Liver (tissue), 3 donors: ENCODE measurements around the gene MYF6.

ENCODE experiments used
- FOXA1 ChIP-seq: IDR thresholded peaks from 2 replicates; pipeline ENCODE4 v1.6.1; 2016; ENCODE audit warnings: antibody characterized with exemption
- GABPA ChIP-seq, 2 donors: IDR thresholded peaks in 1 of 2; conservative IDR thresholded peaks in 1 of 2; 2 replicates each; pipeline ENCODE4 v1.6.1; 2016; ENCODE audit warnings: antibody characterized with exemption in 2 of 2, mild to moderate bottlenecking in 1 of 2, moderate library complexity in 1 of 2
- HNF4G ChIP-seq: IDR thresholded peaks from 2 replicates; pipeline ENCODE4 v1.6.1; 2016; ENCODE audit warnings: antibody characterized with exemption
- JUND ChIP-seq, 2 donors: IDR thresholded peaks; 2 replicates each; pipeline ENCODE4 v1.6.1; 2016; ENCODE audit warnings: antibody characterized with exemption in 2 of 2
- NR2F2 ChIP-seq: IDR thresholded peaks from 2 replicates; pipeline ENCODE4 v1.6.1; 2016; ENCODE audit warnings: antibody characterized with exemption
- RAD21 ChIP-seq, 2 donors: IDR thresholded peaks; 2 replicates each; pipeline ENCODE4 v1.6.1; 2016; ENCODE audit warnings: antibody characterized with exemption in 2 of 2, mild to moderate bottlenecking in 2 of 2
- SP1 ChIP-seq: IDR thresholded peaks from 2 replicates; pipeline ENCODE4 v1.6.1; 2018; ENCODE audit warnings: antibody characterized with exemption, mild to moderate bottlenecking
- TAF1 ChIP-seq: conservative IDR thresholded peaks from 2 replicates; pipeline ENCODE4 v1.6.1; 2016; ENCODE audit warnings: antibody characterized with exemption, mild to moderate bottlenecking
- YY1 ChIP-seq: IDR thresholded peaks from 2 replicates; pipeline ENCODE4 v1.6.1; 2016; ENCODE audit warnings: antibody characterized with exemption, mild to moderate bottlenecking
- TF ChIP-seq, protein P1 (sequence below): fragments of 150-350 bp; IDR thresholded peaks from 2 replicates; pipeline ENCODE4 v1.5.1; 2017; ENCODE audit warnings: improper control_type of control experiment, low read depth, low read length; ENCODE audit not compliant: missing input control
- TF ChIP-seq, protein P2 (sequence below): IDR thresholded peaks from 2 replicates; pipeline ENCODE4 v1.6.1; 2016; ENCODE audit warnings: antibody characterized with exemption
- TF ChIP-seq, protein P3 (sequence below): IDR thresholded peaks from 2 replicates; pipeline ENCODE4 v1.6.1; 2016; ENCODE audit warnings: antibody characterized with exemption
- TF ChIP-seq, protein P4 (sequence below): IDR thresholded peaks from 2 replicates; pipeline ENCODE4 v1.6.1; 2016; ENCODE audit warnings: antibody characterized with exemption
- TF ChIP-seq, protein P5 (sequence below): IDR thresholded peaks from 2 replicates; pipeline ENCODE4 v1.6.1; 2016; ENCODE audit warnings: antibody characterized with exemption, mild to moderate bottlenecking
- donor health status: healthy.
- donor health status: healthy.

DNA sequence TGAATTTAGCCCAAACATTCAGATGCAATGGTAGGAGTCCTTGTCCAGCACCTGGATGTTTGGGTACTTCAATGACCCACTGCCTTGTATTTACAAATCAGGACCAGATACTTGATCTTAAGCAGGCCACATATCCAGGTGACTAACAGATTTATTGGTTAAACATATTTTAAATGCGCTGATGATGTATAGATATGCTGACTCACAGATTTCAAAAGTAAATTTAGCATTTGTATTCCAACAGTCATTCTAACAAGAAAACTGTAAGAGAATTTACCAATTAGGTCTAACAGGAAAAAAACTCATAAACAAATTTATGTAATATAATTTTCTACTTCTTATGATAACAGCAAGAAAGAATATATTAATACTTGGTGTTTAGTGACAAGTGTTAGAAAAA, 29.4 kb upstream of the MYF6 start:
- TF ChIP-seq, protein P1, sequence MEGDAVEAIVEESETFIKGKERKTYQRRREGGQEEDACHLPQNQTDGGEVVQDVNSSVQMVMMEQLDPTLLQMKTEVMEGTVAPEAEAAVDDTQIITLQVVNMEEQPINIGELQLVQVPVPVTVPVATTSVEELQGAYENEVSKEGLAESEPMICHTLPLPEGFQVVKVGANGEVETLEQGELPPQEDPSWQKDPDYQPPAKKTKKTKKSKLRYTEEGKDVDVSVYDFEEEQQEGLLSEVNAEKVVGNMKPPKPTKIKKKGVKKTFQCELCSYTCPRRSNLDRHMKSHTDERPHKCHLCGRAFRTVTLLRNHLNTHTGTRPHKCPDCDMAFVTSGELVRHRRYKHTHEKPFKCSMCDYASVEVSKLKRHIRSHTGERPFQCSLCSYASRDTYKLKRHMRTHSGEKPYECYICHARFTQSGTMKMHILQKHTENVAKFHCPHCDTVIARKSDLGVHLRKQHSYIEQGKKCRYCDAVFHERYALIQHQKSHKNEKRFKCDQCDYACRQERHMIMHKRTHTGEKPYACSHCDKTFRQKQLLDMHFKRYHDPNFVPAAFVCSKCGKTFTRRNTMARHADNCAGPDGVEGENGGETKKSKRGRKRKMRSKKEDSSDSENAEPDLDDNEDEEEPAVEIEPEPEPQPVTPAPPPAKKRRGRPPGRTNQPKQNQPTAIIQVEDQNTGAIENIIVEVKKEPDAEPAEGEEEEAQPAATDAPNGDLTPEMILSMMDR = no peak
- TF ChIP-seq, protein P2, sequence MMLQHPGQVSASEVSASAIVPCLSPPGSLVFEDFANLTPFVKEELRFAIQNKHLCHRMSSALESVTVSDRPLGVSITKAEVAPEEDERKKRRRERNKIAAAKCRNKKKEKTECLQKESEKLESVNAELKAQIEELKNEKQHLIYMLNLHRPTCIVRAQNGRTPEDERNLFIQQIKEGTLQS = no peak
- TF ChIP-seq, protein P3, sequence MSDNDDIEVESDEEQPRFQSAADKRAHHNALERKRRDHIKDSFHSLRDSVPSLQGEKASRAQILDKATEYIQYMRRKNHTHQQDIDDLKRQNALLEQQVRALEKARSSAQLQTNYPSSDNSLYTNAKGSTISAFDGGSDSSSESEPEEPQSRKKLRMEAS = no peak
- TF ChIP-seq JUND (IDR thresholded peaks at IDR 0.05) (no peak), SP1 (no peak), YY1 (no peak), RAD21 (IDR thresholded peaks at IDR 0.05) (no peak), NR2F2 (no peak), GABPA (IDR thresholded peaks at IDR 0.05 in 1 of 2, conservative IDR thresholded peaks at IDR 0.05 in 1 of 2) (no peak), TAF1 (no peak), HNF4G (no peak), FOXA1 (no peak)
- TF ChIP-seq, protein P4, sequence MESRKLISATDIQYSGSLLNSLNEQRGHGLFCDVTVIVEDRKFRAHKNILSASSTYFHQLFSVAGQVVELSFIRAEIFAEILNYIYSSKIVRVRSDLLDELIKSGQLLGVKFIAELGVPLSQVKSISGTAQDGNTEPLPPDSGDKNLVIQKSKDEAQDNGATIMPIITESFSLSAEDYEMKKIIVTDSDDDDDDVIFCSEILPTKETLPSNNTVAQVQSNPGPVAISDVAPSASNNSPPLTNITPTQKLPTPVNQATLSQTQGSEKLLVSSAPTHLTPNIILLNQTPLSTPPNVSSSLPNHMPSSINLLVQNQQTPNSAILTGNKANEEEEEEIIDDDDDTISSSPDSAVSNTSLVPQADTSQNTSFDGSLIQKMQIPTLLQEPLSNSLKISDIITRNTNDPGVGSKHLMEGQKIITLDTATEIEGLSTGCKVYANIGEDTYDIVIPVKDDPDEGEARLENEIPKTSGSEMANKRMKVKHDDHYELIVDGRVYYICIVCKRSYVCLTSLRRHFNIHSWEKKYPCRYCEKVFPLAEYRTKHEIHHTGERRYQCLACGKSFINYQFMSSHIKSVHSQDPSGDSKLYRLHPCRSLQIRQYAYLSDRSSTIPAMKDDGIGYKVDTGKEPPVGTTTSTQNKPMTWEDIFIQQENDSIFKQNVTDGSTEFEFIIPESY = no peak
- TF ChIP-seq, protein P5, sequence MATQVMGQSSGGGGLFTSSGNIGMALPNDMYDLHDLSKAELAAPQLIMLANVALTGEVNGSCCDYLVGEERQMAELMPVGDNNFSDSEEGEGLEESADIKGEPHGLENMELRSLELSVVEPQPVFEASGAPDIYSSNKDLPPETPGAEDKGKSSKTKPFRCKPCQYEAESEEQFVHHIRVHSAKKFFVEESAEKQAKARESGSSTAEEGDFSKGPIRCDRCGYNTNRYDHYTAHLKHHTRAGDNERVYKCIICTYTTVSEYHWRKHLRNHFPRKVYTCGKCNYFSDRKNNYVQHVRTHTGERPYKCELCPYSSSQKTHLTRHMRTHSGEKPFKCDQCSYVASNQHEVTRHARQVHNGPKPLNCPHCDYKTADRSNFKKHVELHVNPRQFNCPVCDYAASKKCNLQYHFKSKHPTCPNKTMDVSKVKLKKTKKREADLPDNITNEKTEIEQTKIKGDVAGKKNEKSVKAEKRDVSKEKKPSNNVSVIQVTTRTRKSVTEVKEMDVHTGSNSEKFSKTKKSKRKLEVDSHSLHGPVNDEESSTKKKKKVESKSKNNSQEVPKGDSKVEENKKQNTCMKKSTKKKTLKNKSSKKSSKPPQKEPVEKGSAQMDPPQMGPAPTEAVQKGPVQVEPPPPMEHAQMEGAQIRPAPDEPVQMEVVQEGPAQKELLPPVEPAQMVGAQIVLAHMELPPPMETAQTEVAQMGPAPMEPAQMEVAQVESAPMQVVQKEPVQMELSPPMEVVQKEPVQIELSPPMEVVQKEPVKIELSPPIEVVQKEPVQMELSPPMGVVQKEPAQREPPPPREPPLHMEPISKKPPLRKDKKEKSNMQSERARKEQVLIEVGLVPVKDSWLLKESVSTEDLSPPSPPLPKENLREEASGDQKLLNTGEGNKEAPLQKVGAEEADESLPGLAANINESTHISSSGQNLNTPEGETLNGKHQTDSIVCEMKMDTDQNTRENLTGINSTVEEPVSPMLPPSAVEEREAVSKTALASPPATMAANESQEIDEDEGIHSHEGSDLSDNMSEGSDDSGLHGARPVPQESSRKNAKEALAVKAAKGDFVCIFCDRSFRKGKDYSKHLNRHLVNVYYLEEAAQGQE = no peak
